ENCODE results near the gene SLC7A10.
"Not testable (repeated sequence)": the region's sequence is repeated elsewhere in the genome, so short reads cannot be mapped to it uniquely, and the experiment has no call there.

Gene SLC7A10

DNA sequence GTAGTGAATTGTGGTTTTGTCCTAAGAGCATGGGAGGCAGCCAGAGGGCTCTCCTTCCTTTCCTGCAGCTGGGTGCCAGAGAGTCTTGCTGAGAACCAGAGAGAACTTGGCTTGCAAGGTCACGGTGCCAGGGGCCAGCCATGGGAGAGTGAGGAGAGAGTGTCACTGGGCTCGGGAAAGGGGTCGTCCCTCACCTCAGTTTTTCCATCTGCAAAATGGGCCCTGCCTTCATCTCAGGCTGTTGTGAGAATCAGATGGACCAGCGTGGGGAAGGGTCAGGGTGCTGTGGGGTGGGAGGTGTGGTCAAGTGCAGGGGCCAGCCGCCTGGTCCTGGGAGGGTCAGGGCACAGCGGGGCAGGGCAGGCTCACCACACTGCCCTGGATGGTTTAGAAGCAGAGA is 24.2 kb downstream of the SLC7A10 start:
- DNase-seq (ENCODE audit: low spot score): no peak

DNA sequence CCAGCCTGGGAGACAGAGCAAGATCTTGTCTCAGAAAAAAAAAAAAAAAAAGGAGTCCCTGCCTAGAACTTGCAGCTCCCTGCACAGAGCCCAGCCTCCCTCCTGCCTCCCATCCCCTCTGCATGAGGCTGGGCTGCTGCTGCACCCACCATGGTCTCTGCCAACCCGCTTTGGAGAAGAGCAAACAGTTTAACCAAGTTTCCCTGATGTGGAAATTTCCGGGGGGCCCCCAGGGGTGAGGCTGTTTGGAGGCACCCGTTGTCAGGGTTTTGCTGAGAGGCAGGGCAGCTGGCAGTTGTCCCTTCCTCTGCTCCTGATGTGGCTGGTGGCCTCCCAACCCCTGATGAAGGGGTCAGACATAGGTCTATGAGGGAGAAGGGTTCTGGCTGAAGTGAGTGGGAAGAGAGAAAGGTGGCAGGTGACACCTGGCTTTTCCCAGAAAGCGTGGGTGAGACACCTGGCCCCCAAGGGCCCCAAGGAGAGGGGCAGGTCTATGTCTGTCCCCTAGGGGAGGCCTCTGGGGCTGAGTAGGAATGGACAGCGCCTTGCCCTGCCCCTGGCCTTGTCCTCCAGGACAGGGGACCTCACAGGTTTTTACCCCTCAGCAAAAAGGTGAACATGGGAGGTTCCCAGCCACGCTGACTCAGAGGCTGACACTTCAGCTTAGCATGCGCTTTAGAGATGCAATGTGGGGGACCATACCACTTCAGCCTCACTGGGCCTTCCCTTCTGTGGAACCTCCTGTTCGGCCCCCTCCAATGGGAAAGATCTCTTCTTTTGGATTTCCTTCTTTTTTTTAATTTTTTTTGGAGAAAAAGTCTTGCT is 26.0 kb downstream of the SLC7A10 start:
- DNase-seq (ENCODE audit: low spot score): no peak

DNA sequence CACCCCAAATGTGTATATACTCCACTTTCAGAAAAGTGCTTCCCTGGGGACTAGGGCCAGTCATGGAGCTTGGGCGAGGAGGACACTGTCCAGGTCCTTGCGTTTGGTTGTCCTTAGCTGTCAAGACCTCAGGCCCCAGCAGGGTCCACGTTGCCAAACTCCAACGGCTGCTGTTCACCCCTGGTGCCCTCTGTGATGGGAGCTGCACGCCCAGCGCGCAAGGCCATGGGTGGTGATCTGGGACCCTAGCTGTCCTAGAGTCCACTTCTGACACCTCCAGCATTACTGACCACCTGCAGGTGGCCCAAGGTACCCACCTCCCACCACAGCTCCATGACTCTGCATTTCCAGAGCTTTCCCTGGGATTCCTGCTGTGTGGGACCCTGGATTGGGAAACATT is 27.5 kb downstream of the SLC7A10 start:
- no peak for DNase-seq (ENCODE audit: low spot score)

DNA sequence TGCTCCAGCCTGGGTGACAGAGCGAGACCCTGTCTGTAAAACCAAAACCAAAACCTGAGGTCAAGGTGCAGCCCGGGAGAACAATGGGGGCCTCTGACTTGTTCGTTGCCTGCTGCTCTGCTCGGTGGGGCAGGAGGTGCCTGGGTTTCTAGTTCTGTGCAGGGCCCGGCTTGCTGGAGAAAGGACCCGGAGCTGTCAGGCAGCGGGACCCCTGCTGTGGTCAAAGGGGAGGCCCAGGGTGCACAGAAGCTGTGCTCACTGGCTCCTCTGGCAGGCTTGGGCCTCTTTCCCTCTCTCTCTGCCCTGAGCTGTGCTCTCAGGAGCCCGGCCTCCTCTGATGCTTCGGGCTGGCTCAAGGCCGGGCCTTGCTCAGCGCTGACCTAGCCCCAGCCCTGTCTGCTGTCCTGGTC is 28.1 kb downstream of the SLC7A10 start:
- DNase-seq (ENCODE audit: low spot score): no peak

DNA sequence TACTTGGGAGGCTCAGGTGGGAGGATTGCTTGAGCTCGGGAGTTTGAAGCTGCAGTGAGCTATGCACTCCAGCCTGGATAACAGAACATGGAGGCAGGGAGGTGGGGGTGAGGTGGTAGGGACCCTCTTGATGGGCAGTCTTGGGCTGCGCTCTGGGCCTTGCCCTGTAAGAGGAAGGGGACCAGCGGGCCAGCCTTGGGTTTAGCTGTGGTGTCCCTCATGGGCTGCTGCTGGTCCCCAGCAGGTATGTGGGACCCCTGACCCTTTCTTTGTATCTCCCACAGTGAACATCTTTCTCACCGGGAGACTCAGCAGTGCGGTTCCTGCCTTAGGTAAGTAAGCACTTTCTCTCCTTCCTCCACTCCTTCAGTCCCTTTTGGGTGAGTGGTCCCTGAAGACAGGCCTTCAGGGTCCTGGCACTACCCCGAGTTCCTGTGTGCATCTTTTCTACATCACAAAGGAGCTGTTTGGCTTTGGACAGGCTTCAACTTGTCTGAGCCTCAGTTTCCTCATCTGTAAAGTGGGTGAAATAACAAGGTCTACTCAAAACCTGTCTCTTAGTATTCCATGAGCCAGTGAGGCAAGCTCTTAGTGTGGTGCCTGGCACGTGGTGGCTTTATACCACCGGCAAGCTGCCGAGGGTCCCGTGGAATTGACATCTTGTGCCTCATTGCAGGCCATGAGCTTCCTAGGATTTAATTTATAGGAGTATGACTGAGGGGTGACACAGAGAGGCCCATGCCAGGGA is 29.0 kb downstream of the SLC7A10 start:
- no peak for DNase-seq (ENCODE audit: low spot score)

DNA sequence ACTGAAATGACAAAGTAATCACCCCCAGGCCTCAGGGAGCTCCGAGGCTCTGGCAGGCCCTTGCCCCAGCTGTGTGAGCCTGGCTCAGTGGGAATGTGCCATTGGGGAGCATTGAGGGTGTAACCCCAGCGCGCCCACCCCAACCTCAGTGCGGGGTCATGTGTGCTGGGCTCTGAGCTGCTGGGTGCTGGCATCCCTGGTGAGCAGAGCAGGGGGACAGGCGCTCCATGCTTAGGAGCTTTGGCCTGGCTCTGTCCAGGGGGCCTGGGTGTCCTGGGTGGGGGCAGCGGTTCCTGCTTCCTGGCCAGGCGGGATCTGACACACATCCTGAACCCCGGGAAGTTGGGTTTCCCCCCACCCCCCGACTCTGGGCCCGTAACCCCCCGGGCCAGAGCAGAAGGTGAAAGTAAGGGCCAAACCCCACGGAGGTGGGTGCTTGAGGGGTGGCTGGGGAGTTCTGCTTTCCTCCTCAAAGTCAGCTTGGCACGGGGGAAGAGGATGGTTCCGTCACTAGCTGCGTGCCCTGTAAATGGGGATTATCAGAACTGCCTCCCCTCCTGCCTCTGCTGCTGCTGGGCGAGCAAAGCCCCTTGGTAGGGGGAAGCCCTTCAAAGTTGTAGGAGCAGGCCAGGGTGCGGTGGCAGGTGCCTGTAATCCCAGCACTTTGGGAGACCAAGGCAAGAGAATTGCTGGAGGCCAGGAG is 29.9 kb downstream of the SLC7A10 start:
- DNase-seq (ENCODE audit: low spot score): no peak

DNA sequence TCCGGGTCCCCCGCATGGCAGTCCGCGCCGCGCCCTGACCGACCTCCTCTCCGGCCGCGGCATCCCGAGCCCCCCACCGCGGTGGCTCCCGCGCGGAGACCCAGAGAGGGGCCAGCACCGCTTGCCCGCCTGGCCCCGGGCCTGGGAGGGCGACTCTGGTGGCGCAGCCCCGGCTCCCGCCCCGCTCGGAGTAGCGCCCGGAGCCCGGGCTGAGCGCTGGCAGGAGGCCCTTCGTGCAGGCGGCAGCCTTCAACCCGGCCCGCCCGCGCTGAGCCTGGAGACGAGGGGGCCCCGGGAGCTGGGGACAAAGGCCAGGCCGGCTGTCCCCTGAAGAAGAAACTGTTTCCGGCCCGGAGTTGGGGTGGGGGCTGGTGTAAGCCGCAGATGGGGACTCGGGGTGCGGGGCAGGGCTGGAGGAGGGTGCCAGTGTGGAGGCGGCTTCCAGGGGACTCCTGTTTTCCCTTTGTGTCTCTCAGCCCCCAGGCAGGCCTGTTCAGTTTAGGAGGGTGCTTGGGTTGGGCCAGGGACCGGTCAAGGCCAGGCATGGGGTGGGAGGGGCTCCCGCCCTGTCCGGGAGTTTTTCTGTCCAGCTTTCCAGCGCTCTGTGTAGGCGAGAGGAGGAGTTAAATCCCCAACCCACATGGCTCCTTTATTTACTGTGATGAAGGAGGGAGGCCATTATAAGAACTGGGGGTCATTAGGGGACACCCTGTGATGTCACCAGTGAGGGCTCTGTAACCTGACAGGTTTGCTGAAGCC is 30.6 kb downstream of the SLC7A10 start:
- no peak for DNase-seq (ENCODE audit: low spot score)

DNA sequence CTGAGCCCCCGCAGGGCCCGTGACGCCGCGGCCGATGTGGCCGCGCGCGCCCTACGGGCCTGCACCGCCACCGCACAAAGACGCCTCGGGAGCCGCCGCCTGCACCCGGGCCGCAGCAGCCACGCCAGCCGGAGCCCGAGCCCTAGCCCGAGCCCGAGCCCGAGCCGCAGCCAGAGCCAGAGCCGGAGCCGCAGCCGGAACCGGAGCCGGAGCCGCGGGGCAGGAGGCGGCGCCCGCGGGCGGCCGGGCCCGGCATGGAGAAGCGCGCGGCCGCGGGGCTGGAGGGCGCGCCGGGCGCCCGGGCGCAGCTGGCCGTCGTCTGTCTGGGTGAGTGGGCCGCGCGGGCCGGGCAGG is 31.1 kb downstream of the SLC7A10 start:
- no peak for DNase-seq (ENCODE audit: low spot score)

DNA sequence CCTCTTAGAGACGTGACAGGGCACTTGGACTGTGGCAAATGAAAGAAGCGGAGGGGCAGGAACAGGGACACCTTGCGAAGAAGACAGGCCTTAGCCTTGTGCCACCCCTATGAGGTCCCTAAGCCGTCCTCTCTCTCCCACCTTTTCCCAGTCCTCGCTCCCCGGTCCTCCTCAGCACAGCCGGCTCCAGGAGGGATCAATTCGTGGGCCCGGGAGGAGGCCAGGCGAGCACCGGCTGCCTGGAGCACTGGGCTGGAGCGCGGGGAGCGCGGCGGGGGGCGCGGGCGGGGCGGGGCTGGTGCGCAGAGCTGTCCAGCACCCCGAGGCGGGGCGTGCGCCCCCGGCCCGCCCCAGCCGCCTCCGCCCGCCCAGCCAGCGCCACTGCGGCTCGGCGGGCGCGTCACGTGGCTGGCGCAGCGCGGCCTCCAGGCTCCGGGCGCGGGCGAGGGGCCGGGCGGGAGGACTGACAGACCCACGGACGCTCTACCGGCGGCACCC is 31.7 kb downstream of the SLC7A10 start, which contains the start of gene LRP3:
TSS of gene LRP3 (plus strand) at position 466 of the 498 bp plus-strand sequence. CDS start 456 bp downstream, outside the sequence.
- no peak for DNase-seq (ENCODE audit: low spot score)

DNA sequence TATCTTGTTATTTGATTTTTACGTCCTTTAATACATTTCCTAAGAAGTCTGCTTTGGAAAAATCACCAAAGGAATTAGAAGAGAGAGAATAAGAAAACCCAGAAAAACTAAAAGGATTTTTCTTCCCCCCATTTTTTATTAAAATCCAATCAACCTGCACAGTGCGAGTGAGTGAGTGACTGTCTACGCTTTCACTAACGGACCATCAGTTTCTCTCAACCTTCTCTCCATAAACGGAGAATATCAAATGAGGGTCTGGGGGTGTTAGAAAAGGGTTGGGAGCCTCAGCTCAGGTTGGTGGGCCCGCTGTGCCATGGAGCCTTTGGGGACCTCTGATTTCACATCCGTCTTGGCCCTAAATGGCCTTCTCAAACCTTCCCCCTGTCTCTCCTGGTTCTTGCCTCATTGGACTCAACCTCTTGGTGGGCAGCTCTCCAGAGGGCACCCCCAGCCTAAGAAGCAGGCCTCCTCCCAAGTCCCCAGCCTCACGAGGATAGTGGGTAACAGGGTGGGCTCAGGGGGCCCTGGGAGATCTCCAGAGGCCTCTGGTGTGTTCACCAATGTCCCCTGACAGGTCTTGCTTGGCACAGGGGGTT is 32.3 kb downstream of the SLC7A10 start:
- no peak for DNase-seq (ENCODE audit: low spot score)

DNA sequence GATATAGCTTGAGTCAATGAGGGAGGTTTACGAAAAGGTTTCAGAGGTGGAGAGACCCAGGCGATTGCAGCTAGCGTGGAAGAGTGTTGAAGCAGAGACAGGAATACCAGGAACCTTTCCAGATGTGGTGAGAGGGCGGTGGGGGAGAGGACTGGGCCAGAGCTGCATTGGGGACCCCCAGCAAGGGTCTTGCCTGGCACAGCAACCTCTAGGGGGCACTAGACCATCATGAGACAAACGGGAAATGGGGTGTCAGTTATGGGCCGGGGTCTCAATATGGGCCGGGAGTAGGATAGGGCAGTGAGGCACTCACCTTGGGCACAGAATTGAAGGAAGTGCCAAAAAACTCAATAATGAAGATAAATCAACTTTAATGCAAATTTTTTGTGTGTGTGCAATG is 33.6 kb downstream of the SLC7A10 start:
- DNase-seq (ENCODE audit: low spot score): no peak

DNA sequence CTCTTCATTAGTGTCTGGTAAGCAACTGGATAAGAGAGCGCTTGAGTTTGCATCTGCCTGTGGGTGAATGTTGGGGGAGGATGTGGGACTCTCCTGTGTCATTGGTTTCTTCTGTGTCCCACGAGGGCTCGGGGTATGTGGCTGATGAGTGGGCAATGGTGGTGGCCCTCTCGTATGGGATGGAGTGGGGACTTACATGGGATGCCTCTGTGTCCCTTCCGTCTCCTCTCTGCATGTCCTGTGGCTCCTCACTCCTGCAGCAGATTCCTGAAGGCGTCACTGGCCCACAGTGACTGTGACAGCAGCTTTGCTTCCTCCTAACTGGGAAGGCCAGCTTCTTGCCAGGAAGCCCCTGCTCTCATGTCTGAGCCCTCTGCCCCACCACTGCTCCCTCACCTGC is 34.1 kb downstream of the SLC7A10 start:
- DNase-seq (ENCODE audit: low spot score): no peak

DNA sequence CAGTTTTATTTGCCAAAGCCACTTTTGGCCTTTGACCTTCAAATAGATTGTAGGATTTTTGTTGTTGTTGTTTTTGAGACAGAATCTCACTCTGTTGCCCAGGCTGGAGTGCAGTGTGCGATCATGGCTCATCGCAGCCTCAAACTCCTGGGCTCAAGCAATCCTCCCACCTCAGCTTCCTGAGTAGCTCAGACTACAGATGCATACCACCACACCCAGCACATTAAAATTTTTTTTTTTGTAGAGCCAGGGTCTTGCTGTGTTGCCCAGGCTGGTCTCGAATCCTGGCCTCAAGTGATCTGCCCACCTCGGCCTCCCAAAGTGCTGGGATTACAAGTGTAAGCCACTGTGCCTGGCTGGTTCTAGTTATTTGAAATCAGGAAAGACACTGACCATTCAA is 34.6 kb downstream of the SLC7A10 start:
- not testable (repeated sequence) for DNase-seq (ENCODE audit: low spot score)

DNA sequence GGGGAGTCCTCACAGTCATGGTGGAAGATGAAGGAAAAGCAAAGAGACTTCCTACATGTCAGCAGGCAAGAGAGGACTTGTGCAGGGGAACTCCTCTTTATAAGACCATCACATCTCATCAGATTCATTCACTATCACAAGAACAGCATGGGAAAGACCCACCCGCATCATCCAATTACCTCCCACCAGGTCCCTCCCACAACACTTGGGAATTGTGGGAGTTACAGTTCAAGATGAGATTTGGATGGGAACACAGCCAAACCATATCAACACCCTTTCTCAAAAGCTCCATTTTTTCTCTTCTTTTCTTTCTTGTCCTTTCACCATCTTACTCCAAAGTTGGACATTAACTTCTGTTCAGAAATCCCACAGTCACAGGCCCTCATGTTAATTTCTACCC is 36.2 kb downstream of the SLC7A10 start:
- DNase-seq (ENCODE audit: low spot score): no peak

DNA sequence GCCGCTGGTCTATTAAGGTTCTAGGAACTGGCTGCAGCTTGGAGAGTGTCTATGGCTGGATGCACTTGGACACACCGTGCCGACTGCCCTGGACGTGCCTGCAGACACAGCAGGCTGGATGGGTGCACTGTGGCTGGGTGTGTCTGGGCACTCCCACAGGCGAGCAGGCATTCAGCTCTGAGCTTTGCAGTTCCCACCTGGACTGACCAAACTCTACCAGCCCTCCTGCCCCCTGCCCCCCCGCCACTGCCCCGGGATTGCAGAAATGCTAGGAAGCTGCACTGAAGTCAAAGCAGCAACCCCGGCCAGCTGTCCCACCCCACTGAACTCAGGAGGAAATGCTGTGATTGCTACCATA is 38.5 kb downstream of the SLC7A10 start:
- no peak for DNase-seq (ENCODE audit: low spot score)

DNA sequence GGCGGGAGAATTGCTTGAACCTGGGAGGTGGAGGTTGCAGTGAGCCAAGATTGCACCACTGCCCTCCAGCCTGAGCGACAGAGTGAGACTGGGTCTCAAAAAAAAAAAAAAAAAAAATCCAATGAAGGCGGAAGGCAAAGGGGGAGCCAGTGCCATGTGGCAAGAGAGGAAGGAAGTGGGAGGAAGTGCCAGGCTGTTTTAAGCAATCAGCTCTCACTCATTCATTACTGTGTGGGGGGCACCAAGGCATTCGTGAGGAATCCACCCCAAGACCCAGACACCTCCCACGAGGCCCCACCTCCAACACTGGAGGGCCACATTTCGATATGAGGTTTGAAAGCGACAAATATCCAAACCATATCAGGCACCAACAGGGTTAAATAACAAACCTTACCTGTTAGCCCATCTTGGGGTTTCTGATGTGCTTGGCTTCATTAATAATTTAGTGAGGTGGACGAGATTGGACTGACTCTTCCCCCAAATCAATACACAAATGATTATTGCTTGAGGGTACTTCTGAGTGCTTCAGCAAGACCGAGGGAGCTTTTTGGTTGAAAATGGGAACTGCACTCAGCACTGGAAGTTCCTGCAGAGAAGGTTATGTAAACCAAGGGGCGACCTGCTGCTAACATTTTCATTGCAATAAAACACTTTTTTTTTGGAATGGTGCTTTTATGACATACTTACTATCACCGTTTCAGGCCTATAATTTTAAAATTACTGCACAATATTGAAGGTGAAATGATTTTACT is 39.0 kb downstream of the SLC7A10 start:
- DNase-seq (ENCODE audit: low spot score): no peak

DNA sequence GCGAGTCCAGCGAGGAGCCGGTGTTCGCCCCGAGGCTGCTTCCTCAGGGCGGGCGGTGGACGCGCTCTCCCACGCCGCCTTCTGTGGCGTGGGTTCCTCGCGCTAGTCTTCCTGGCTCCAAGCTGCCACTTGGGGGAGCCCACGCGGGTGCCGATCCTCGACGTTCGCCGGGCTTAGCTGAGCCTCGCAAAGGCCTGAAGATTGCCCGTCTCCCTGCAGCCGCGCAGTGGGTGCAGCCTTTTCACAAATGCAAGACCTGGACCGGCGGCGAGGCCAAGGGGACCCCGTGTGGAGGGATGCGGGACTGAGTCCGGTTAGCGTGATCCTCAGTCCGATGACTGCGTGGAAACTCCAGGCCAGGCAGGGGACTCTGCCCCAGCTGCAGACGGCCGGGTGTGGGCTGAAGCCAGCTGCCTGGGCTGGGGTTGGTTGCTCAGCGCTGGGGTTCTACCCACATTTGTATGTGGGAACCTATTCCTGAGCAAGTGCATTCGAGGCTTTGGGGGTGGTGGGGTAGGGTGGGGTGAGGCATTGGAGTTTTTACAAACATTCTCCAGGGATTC is 48.2 kb downstream of the SLC7A10 start:
- peak; percentile 83 for DNase-seq (ENCODE audit: low spot score)

DNA sequence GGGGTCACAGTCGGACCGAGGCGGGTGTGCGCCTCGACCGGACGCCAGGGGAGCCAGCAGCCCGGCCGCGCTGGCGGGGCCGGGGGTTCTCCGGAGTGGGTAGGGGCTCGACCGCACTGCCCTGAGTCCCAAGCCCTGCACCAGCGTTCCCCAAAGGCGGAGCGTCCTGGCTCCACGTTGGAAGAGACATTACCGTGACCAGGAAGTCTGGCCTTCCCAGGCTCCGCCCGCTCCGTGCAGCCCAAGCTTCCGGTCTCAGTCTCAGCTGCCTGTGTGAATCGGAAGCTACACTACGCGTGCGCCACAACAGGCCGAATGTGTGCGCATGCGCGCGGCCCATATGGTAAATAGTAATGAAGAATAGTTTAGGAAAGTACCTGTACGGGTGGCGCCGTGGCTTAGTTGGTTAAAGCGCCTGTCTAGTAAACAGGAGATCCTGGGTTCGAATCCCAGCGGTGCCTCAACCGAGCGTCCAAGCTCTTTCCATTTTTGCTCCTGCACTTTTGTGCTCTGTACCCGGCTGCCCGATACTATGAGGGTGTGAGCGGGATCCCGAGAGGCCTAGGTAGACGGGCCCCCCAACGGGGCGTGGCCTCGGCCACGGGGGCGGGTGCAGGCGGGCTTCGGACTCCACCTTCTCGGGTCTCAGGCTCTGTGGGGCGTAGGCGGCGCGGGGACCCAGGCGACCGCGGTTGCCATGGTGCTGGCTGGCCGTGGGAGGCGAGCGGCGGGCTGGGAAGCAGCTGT is 48.8 kb downstream of the SLC7A10 start:
- DNase-seq (ENCODE audit: low spot score): peak; percentile 97

DNA sequence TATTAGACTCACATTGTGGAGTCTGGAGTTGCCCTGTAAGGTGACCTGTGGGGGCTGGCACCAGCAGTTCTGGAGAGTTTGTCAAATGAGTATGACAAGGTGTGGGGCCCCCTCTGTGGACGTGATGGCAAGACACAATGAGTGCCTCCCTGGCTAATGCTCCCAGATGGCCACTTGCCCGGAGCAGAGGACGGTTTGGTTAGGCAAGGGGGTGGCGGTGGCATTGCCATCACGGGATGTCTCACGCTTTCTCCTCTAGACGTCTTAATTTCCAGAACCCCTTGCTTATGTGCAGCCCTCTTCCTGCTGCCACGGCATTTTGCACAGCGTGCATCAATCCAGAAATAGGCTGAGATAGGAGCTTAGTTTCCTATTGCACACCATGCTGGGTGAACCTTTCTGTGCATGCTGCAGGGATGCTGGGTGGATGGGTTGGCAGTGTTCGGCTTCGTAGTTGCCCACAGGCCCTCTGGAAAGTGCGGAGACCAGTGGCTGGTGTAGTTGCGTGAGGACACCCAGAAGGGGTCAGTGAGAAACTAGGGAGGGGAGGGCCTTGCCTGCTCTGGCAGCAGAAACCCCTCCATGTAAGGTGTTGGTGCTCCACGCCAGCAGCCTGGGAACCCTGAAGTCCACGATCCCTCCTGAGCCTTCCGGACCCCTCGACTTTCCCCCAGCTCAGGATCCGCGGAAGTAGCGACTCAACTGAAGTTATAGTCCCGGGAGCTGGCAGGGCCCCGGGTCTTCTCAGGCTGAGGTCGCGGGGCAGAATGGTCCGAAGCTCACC is 49.6 kb downstream of the SLC7A10 start:
- peak; percentile 6 for DNase-seq (ENCODE audit: low spot score)

Measured in CD4-positive, alpha-beta T cell treated with Interleukin-15 for 4 hours (primary cell).